ENCODE data around the gene PTK7. TPM values are rescaled to one million over a fixed set of nuclear protein-coding genes. Genes with fewer than 3 reads are reported as not detected.
A peak's percentile ranks its signal among the peaks of the same experiment; 100 is the strongest.

PTK7 gene
- total RNA-seq, 2 experiments from 2014 or later: 1.2 to 1.6 TPM

GRCh38 chr6:43203718-43204095, 127.6 kb downstream of the PTK7 start:
- POLR2A ChIA-PET: no interaction called here
- H3K4me3 Mint-ChIP-seq: no peak overlapping the region
- H3K4me1 Mint-ChIP-seq (ENCODE audit: low read depth): no peaks in the 10 kb centered on the region
- peaks cover 55% of the 10 kb centered on the region for H3K36me3 ChIP-seq (ENCODE audit: insufficient read depth, low read length)
- no peak for TF ChIP-seq CTCF (IDR thresholded peaks at IDR 0.05)
- peak in 1 of 14 experiments; percentile 20 for DNase-seq
- no peak overlapping the region for H3K27ac Mint-ChIP-seq
- H3K36me3 Mint-ChIP-seq (ENCODE audit: low read depth): peaks cover 66% of the 10 kb centered on the region
- no peak for ATAC-seq (ENCODE audit: poor library complexity)
- no peaks in the 10 kb centered on the region for H3K9me3 ChIP-seq (ENCODE audit: control insufficient read depth in 1 of 2, insufficient read depth in 1 of 2, low read length in 2 of 2)
- H3K4me3 ChIP-seq (ENCODE audit: low read length): no peak overlapping the region
- H3K27ac ChIP-seq (ENCODE audit: low read depth in 1 of 2, low read length in 2 of 2): no peak overlapping the region
- no peaks in the 10 kb centered on the region for H3K9me3 Mint-ChIP-seq
- H3K27me3 ChIP-seq (ENCODE audit: control insufficient read depth in 1 of 2, insufficient read depth in 2 of 2, low read length in 2 of 2): no peaks in the 10 kb centered on the region
- CTCF ChIA-PET: no interaction called here
- intact Hi-C loops (cut with DNase I, micrococcal nuclease): no loop called here
- H3K27me3 Mint-ChIP-seq: no peaks in the 10 kb centered on the region
- H3K4me1 ChIP-seq (ENCODE audit: insufficient read depth, low read length): no peaks in the 10 kb centered on the region

- ChIA-PET POLR2A (no interaction called here), CTCF (no interaction called here)
- H3K27me3 Mint-ChIP-seq: no peaks in the 10 kb centered on the region
- TF ChIP-seq CTCF (IDR thresholded peaks at IDR 0.05): no peak
- H3K27ac ChIP-seq (ENCODE audit: low read depth in 1 of 2, low read length in 2 of 2): no peak overlapping the region
- no peaks in the 10 kb centered on the region for H3K4me1 Mint-ChIP-seq (ENCODE audit: low read depth)
- intact Hi-C loops (cut with DNase I, micrococcal nuclease): loop anchor here in 1 of 2 experiments (5.0 kb wide), 1 partner anchor 138 kb away; no protein-coding TSS in a partner anchor
- ATAC-seq (ENCODE audit: poor library complexity) (no peak), DNase-seq (peak in 1 of 14 experiments; percentile 15)
- no peaks in the 10 kb centered on the region for H3K9me3 ChIP-seq (ENCODE audit: control insufficient read depth in 1 of 2, insufficient read depth in 1 of 2, low read length in 2 of 2)
- no peaks in the 10 kb centered on the region for H3K9me3 Mint-ChIP-seq
- no peak overlapping the region for H3K27ac Mint-ChIP-seq
- H3K4me3 ChIP-seq (ENCODE audit: low read length): no peak overlapping the region
- no peak overlapping the region for H3K4me3 Mint-ChIP-seq
- H3K4me1 ChIP-seq (ENCODE audit: insufficient read depth, low read length): no peaks in the 10 kb centered on the region
- peaks cover 51% of the 10 kb centered on the region for H3K36me3 ChIP-seq (ENCODE audit: insufficient read depth, low read length)
- peaks cover 60% of the 10 kb centered on the region for H3K36me3 Mint-ChIP-seq (ENCODE audit: low read depth)
- H3K27me3 ChIP-seq (ENCODE audit: control insufficient read depth in 1 of 2, insufficient read depth in 2 of 2, low read length in 2 of 2): no peaks in the 10 kb centered on the region
Measured at GRCh38 chr6:43204271-43205105, 128.4 kb downstream of the PTK7 start.

GRCh38 chr6:43205849-43206248, 129.7 kb downstream of the PTK7 start:
- no peaks in the 10 kb centered on the region for H3K4me1 ChIP-seq (ENCODE audit: insufficient read depth, low read length)
- no peak overlapping the region for H3K27ac ChIP-seq (ENCODE audit: low read depth in 1 of 2, low read length in 2 of 2)
- no peak for TF ChIP-seq CTCF (IDR thresholded peaks at IDR 0.05)
- no peaks in the 10 kb centered on the region for H3K9me3 Mint-ChIP-seq
- DNase-seq (peak in 1 of 14 experiments; percentile 14), ATAC-seq (ENCODE audit: poor library complexity) (no peak)
- no peaks in the 10 kb centered on the region for H3K27me3 Mint-ChIP-seq
- H3K4me1 Mint-ChIP-seq (ENCODE audit: low read depth): no peaks in the 10 kb centered on the region
- H3K36me3 Mint-ChIP-seq (ENCODE audit: low read depth): peaks cover 47% of the 10 kb centered on the region
- H3K36me3 ChIP-seq (ENCODE audit: insufficient read depth, low read length): peaks cover 37% of the 10 kb centered on the region
- H3K4me3 Mint-ChIP-seq: no peak overlapping the region
- H3K27me3 ChIP-seq (ENCODE audit: control insufficient read depth in 1 of 2, insufficient read depth in 2 of 2, low read length in 2 of 2): no peaks in the 10 kb centered on the region
- H3K9me3 ChIP-seq (ENCODE audit: control insufficient read depth in 1 of 2, insufficient read depth in 1 of 2, low read length in 2 of 2): no peaks in the 10 kb centered on the region
- POLR2A ChIA-PET: no interaction called here
- no peak overlapping the region for H3K27ac Mint-ChIP-seq
- CTCF ChIA-PET: interaction anchor here (0.8 kb wide), 1 partner anchor 24 kb away, joined by 4 read pairs; no protein-coding TSS in a partner anchor
- intact Hi-C loops (cut with DNase I, micrococcal nuclease): loop anchor here in 1 of 2 experiments (5.0 kb wide), 1 partner anchor 136 kb away; no protein-coding TSS in a partner anchor
- H3K4me3 ChIP-seq (ENCODE audit: low read length): no peak overlapping the region
